Astrocyte of the spinal cord (primary cell): ENCODE data around the gene FCF1.

Experiments
- DNase-seq: peaks from one replicate; pipeline ENCODE4 v3.0.0; 2011; ENCODE audit warnings: low read depth, low spot score
- H3K4me3 ChIP-seq: 2 replicates; pipeline ENCODE4 v1.5.1; 2011; ENCODE audit warnings: low read depth, mild to moderate bottlenecking, low read length, moderate library complexity
- CTCF ChIP-seq: IDR thresholded peaks from 2 replicates; pipeline ENCODE4 v1.5.1; 2012; ENCODE audit warnings: low read depth, mild to moderate bottlenecking, low read length, inconsistent platforms
- in situ Hi-C: cut with HindIII; loops from 2 replicates; pipeline ENCODE4 v1.10.0; 2017; ENCODE audit warnings: low sequenced_read_pairs

The FCF1 gene

GRCh38 chr14:74771399-74771798 lies 58.5 kb downstream of the FCF1 start:
- TF ChIP-seq CTCF, result no peak
- in situ Hi-C loops, result no loop called here
- DNase-seq, result no peak
- H3K4me3 ChIP-seq, result no peak overlapping the region

- in situ Hi-C loops, result no loop called here
- no peak overlapping the region for H3K4me3 ChIP-seq
- no peak for TF ChIP-seq CTCF
These were observed 71.7 kb downstream of the FCF1 start for GRCh38 chr14:74784634-74785033.

GRCh38 chr14:74785056-74785613 lies 72.2 kb downstream of the FCF1 start:
- in situ Hi-C loops, result no loop called here
- TF ChIP-seq CTCF, result no peak
- H3K4me3 ChIP-seq, result no peak overlapping the region
- DNase-seq, result no peak

More at GRCh38 chr14:74784634-74785033, 71.7 kb downstream of the FCF1 start:
- no peak for DNase-seq

GRCh38 chr14:74786796-74787315 lies 73.9 kb downstream of the FCF1 start:
- TF ChIP-seq CTCF, result no peak
- in situ Hi-C loops, result no loop called here
- H3K4me3 ChIP-seq, result no peak overlapping the region
- no peak for DNase-seq
